Colon (tissue), 2 donors: Measurements from ENCODE around the gene ADIPOR2.
"Not testable (repeated sequence)": the region's sequence is repeated elsewhere in the genome, so short reads cannot be mapped to it uniquely, and the experiment has no call there.

Source experiments
- FAIRE-seq: peaks from 2 replicates; lab custom pipeline; 2012; peaks lifted over from hg19 to GRCh38; lab: Jason Lieb, UNC
- donor health status: control.
- donor health status: control.

ADIPOR2 gene

GRCh38 chr12:1815108-1815507, 124.2 kb downstream of the ADIPOR2 start:
- no peak for FAIRE-seq

- FAIRE-seq = no peak
These were observed 125.2 kb downstream of the ADIPOR2 start for GRCh38 chr12:1815814-1816729.

GRCh38 chr12:1816730-1817348, 126.0 kb downstream of the ADIPOR2 start:
- no peak for FAIRE-seq

- FAIRE-seq = not testable (repeated sequence)
These were observed 127.1 kb downstream of the ADIPOR2 start for GRCh38 chr12:1817928-1818327.

GRCh38 chr12:1819050-1819449, 128.2 kb downstream of the ADIPOR2 start:
- no peak for FAIRE-seq

GRCh38 chr12:1819571-1819970, 128.7 kb downstream of the ADIPOR2 start:
- no peak for FAIRE-seq

- FAIRE-seq = no peak
These were observed 129.5 kb downstream of the ADIPOR2 start, which contains the start of gene LRTM2 for GRCh38 chr12:1820191-1820895. TSS of gene LRTM2 (plus strand) at chr12:1820565. CDS start at chr12:1828149, 7,584 bp downstream.

GRCh38 chr12:1820896-1821291, 130.0 kb downstream of the ADIPOR2 start:
- no peak for FAIRE-seq

GRCh38 chr12:1821805-1822204, 130.9 kb downstream of the ADIPOR2 start:
- no peak for FAIRE-seq

GRCh38 chr12:1822699-1823098, 131.8 kb downstream of the ADIPOR2 start:
- FAIRE-seq = no peak

GRCh38 chr12:1823237-1823636, 132.4 kb downstream of the ADIPOR2 start:
- FAIRE-seq = no peak

GRCh38 chr12:1825382-1826102, 134.7 kb downstream of the ADIPOR2 start:
- no peak for FAIRE-seq

- no peak for FAIRE-seq
These were observed 135.5 kb downstream of the ADIPOR2 start for GRCh38 chr12:1826401-1826800.

GRCh38 chr12:1826867-1827705, 136.2 kb downstream of the ADIPOR2 start:
- FAIRE-seq = no peak

GRCh38 chr12:1827826-1828805, 137.2 kb downstream of the ADIPOR2 start:
- no peak for FAIRE-seq

GRCh38 chr12:1828856-1829255, 138.0 kb downstream of the ADIPOR2 start:
- no peak for FAIRE-seq

- FAIRE-seq = no peak
These were observed 138.5 kb downstream of the ADIPOR2 start for GRCh38 chr12:1829306-1829900.

- no peak for FAIRE-seq
These were observed 139.6 kb downstream of the ADIPOR2 start for GRCh38 chr12:1830401-1830845.
